ENCODE results near the gene TMTC1.

GRCh38 chr12:29741342-29742241 lies 42.1 kb downstream of the TMTC1 start:
- TF ChIP-seq EP300 (IDR thresholded peaks at IDR 0.05), result no peak
- no peak for TF ChIP-seq CTCF (IDR thresholded peaks at IDR 0.05)
